ENCODE results near the gene RNF222.
"Not testable (repeated sequence)": the region's sequence is repeated elsewhere in the genome, so short reads cannot be mapped to it uniquely, and the experiment has no call there.

GRCh38 chr17:8378117-8378516 lies 19.5 kb downstream of the RNF222 start:
- TF ChIP-seq EZH2phosphoT487 (IDR thresholded peaks at IDR 0.05; ENCODE audit: unreplicated experiment); POLR2AphosphoS5 (IDR thresholded peaks at IDR 0.05; ENCODE audit: low read depth); ETS1 (IDR thresholded peaks at IDR 0.05); CREB1 (CRISPR knock-in tag; IDR thresholded peaks at IDR 0.05; ENCODE audit: low read depth); EZH2 (IDR thresholded peaks at IDR 0.05; ENCODE audit: low read depth, unreplicated experiment); ZNF114 (CRISPR knock-in tag; IDR thresholded peaks at IDR 0.05); JUNB (IDR thresholded peaks at IDR 0.05; ENCODE audit: unreplicated experiment); STAT1 (IDR thresholded peaks at IDR 0.05; ENCODE audit: unreplicated experiment); ZNF331 (CRISPR knock-in tag; IDR thresholded peaks at IDR 0.05; ENCODE audit: low read depth): not testable (repeated sequence)
- TF ChIP-seq, protein P1, sequence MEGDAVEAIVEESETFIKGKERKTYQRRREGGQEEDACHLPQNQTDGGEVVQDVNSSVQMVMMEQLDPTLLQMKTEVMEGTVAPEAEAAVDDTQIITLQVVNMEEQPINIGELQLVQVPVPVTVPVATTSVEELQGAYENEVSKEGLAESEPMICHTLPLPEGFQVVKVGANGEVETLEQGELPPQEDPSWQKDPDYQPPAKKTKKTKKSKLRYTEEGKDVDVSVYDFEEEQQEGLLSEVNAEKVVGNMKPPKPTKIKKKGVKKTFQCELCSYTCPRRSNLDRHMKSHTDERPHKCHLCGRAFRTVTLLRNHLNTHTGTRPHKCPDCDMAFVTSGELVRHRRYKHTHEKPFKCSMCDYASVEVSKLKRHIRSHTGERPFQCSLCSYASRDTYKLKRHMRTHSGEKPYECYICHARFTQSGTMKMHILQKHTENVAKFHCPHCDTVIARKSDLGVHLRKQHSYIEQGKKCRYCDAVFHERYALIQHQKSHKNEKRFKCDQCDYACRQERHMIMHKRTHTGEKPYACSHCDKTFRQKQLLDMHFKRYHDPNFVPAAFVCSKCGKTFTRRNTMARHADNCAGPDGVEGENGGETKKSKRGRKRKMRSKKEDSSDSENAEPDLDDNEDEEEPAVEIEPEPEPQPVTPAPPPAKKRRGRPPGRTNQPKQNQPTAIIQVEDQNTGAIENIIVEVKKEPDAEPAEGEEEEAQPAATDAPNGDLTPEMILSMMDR (conservative IDR thresholded peaks at IDR 0.05; ENCODE audit: low read depth in 2 of 2) = not testable (repeated sequence)
- TF ChIP-seq, protein P2, sequence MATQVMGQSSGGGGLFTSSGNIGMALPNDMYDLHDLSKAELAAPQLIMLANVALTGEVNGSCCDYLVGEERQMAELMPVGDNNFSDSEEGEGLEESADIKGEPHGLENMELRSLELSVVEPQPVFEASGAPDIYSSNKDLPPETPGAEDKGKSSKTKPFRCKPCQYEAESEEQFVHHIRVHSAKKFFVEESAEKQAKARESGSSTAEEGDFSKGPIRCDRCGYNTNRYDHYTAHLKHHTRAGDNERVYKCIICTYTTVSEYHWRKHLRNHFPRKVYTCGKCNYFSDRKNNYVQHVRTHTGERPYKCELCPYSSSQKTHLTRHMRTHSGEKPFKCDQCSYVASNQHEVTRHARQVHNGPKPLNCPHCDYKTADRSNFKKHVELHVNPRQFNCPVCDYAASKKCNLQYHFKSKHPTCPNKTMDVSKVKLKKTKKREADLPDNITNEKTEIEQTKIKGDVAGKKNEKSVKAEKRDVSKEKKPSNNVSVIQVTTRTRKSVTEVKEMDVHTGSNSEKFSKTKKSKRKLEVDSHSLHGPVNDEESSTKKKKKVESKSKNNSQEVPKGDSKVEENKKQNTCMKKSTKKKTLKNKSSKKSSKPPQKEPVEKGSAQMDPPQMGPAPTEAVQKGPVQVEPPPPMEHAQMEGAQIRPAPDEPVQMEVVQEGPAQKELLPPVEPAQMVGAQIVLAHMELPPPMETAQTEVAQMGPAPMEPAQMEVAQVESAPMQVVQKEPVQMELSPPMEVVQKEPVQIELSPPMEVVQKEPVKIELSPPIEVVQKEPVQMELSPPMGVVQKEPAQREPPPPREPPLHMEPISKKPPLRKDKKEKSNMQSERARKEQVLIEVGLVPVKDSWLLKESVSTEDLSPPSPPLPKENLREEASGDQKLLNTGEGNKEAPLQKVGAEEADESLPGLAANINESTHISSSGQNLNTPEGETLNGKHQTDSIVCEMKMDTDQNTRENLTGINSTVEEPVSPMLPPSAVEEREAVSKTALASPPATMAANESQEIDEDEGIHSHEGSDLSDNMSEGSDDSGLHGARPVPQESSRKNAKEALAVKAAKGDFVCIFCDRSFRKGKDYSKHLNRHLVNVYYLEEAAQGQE (IDR thresholded peaks at IDR 0.05; ENCODE audit: unreplicated experiment) = not testable (repeated sequence)

All from GM23338 (cell line).